Fibroblast of the aortic adventitia (primary cell): Measurements from ENCODE around the gene RREB1. TPM values are rescaled to one million over a fixed set of nuclear protein-coding genes. Genes with fewer than 3 reads are reported as not detected.

Experiments used
- DNase-seq: peaks from one replicate; pipeline ENCODE4 v3.0.0-alpha.2; 2010; ENCODE audit warnings: low read depth
- H3K4me3 ChIP-seq: 2 replicates; pipeline ENCODE4 v1.5.1; 2011; ENCODE audit warnings: low read depth, mild to moderate bottlenecking, control low read depth, low read length, moderate library complexity
- total RNA-seq: library from RNA; depleted of rRNA; stranded (reverse); fragments of >200 nt; gene quantifications from 2 replicates; pipeline ENCODE4 v1.2.3, GENCODE V29; 2012; ENCODE audit warnings: low replicate concordance
- TF ChIP-seq, protein P1 (sequence below): IDR thresholded peaks from 2 replicates; pipeline ENCODE4 v1.5.1; 2011; ENCODE audit warnings: mild to moderate bottlenecking, low read length, control low read depth, inconsistent platforms; ENCODE audit not compliant: insufficient read depth

The RREB1 gene
- total RNA-seq, 1 donor = 17.6 TPM

DNA sequence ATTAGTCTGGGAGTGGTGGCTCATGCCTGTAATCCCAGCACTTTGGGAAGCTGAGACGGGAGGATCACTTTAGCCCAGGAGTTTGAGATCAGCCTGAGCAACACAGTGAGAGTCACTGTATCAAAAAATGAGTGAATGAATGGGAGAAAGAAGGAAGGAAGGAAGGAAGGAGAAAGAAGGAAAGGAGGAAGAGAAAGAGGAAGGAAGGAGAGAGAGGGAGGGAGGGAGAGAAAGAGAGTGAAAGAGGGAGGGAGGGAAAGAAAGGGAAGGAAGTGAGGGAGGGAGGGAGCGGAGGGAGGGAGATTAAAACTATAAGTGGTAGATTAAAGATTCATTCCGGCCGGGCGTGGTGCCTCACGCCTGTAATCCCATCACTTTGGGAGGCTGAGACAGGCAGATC is 28.9 kb upstream of the RREB1 start:
- TF ChIP-seq, protein P1, sequence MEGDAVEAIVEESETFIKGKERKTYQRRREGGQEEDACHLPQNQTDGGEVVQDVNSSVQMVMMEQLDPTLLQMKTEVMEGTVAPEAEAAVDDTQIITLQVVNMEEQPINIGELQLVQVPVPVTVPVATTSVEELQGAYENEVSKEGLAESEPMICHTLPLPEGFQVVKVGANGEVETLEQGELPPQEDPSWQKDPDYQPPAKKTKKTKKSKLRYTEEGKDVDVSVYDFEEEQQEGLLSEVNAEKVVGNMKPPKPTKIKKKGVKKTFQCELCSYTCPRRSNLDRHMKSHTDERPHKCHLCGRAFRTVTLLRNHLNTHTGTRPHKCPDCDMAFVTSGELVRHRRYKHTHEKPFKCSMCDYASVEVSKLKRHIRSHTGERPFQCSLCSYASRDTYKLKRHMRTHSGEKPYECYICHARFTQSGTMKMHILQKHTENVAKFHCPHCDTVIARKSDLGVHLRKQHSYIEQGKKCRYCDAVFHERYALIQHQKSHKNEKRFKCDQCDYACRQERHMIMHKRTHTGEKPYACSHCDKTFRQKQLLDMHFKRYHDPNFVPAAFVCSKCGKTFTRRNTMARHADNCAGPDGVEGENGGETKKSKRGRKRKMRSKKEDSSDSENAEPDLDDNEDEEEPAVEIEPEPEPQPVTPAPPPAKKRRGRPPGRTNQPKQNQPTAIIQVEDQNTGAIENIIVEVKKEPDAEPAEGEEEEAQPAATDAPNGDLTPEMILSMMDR = no peak
- DNase-seq = no peak

DNA sequence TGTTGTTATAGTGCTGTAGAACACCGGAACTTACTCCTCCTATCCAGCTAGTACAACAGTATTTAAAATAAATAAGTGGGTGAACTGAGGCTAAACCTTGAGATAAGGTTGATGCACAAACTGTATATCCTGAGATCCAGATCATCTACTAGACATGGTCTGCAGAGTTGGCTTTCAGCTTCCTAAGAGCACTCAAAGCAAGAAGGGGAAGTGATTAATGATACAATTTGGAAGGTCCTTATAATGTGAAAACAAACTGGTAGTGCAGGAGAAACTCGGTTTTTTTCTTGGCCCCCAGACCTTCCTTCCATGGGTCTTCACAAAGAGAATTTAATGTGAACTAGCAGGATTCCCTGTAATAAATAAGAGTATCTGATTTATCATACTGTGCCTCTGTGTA is 27.4 kb upstream of the RREB1 start:
- TF ChIP-seq, protein P1 = no peak
- H3K4me3 ChIP-seq = no peak overlapping the region

More for the DNA sequence above, 28.9 kb upstream of the RREB1 start:
- no peak overlapping the region for H3K4me3 ChIP-seq

DNA sequence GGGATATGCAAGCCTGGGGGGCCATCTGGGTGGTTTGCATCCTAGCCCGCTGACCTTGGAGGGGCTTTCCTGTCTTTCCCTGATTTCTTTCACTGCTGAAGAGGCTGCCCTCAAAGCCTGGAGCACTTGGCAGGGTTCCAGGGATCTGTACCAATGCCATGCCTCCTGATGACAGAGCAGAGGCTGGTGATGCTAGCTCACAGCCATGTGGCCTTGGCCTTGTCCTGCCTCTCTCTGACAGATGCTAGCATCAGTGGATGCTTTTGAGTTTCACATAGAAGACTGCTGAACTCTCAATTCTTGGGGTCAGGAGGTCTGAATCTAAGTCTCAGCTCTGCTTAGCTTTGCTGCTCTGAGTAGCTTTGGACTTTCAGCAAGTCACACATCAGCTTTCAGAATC is 21.9 kb upstream of the RREB1 start:
- TF ChIP-seq, protein P1 = no peak
- no peak for DNase-seq
- H3K4me3 ChIP-seq = no peak overlapping the region

More for the DNA sequence above, 27.4 kb upstream of the RREB1 start:
- no peak for DNase-seq

DNA sequence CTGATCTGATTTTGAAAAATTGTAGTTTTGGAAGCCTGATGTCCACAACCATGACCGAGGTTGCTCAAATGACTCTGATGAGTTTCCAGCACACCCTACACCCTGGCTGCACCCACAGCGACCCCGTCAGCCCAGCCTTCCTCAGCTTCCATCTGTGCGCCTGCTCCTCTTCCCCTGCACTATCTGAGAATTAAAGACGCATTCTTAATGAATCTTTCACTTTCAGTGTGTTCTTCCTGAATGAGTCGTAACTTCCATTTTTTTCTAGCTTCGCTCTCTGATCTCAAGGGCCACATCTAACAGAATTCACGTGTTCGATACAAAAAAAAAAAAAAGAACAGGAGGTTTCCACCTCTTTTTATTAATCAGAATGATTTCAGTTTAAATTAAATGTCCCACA is 21.3 kb upstream of the RREB1 start:
- DNase-seq = peak; percentile 39
- TF ChIP-seq, protein P1 = no peak
- H3K4me3 ChIP-seq = peak overlapping the region; percentile 45

DNA sequence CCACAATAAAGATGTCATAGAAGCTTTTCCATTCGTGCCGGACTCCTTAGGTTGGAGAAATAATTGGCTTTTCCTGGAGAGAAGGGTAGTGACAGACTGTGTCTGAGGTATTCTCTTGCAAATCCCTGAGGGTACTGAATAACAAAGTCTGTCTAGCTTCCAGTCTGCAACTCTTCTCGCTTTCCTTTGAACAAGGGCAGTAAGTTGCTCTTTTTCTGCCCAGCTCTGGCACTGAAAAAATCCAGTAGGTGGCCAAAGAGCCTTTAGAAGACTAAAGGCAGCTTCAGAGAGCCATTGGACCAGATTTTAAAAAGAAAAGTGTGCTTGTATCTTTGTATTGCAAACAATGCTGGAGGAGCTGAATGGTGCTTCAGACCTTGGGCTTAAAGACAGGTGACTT is 20.7 kb upstream of the RREB1 start:
- DNase-seq = peak; percentile 49
- TF ChIP-seq, protein P1 = peak; percentile 47

DNA sequence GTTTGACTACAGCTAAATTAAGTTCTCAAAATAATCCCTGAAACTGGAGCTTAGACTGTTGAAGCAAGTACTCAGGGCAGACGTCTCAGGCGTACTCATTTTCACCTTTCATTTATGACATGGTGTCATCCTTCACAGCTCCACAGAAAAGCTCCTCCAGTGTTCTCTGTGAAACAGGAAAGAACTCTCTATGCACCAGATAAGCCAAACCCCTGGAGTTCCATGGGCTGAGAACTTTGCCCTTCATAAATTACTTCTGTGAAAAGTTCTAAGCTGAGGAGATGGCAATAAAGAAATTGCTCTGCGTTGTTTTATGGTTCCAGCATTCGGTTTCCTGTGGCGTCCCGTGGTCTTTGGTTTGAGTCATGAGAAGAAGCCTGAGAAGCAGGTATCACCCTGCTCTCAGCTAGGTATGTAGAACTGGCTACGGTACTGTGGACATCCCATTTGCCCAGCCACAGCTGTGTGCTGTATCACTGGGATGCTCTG is 20.2 kb upstream of the RREB1 start:
- H3K4me3 ChIP-seq = peak overlapping the region; percentile 45
- no peak for DNase-seq
- TF ChIP-seq, protein P1 = no peak

More for the DNA sequence above, 20.7 kb upstream of the RREB1 start:
- H3K4me3 ChIP-seq = peak overlapping the region; percentile 45
